Myocyte (in vitro differentiated cells): ENCODE measurements around the gene SSBP3. TPM values are rescaled to one million over a fixed set of nuclear protein-coding genes. Genes with fewer than 3 reads are reported as not detected.

Experiments
- DNase-seq: peaks from one replicate; pipeline ENCODE4 v3.0.0-alpha.2; 2012; ENCODE audit warnings: low read depth
- total RNA-seq: library from RNA; depleted of rRNA; stranded (reverse); fragments of >200 nt; gene quantifications from 2 replicates; pipeline ENCODE4 v1.2.3, GENCODE V29; 2014

Gene SSBP3
- total RNA-seq, 1 donor from 2014 or later: 21.8 TPM

DNA sequence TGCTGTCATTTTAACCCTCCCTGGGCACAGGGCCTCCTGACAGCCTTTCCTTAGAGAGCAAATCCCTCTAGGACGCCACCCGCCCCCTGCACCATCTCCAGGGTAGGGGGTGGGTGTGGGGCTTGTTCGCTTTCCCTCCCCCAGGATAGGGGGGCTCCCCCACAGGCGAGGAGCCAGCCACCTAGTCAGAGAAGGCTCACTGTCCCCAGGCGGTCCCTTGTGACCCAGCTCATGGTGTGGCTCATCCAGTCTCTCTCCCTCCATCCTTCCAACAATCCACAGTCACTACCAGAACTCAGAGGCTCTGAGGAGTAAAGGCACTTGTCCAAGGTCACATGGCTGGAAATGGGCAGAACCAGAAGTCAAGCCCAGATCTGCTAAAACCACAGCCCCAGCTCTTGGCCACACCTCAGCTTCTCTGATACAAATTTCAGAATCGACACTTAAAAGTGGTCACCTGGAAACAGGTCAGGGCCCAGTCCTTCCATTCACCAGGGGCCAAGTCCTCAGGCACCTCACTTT, 116.4 kb downstream of the SSBP3 start:
- DNase-seq: no peak

DNA sequence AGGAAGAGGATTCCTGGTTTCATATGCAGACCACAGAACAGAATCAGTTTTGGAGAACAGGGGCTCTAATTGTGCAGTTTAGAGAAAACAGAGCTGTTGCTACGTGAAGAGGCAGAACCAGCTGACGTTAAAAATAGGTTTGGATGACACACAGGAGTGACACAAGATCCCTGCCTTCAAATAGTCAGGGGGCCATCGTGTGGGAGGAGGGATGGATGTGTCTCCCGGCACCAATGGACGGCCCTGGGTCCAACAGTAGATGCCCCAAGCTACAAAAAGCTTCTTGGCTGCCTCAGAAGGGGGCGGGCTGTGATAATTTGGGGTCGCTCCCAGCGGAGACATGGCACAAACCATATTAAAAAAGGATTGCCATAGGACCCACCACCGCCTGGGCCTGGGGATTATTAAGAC, 118.4 kb downstream of the SSBP3 start:
- DNase-seq: peak; percentile 75

DNA sequence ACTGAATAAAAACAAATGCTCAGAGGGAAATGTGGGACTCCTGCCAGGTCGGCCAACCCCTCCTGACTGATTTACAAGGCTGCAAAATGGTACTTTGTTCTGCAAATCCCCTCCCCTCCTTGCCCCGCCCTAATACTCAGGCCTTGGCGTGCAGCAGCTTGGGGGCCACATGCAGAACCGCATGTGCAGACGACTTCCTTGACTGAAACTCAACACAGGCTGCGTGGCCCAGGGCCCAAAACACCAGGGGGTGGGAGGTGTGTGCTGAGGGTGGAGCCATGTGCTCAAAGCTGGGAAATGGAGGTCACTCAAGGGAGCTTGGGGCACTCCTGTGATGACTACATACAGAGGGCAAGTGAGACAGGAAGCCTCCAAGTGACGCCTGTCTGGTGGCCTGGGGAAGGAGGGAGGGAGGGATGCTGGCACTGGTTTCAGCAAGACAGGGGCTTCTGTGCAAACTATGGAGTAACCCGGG, 119.0 kb downstream of the SSBP3 start:
- DNase-seq: peak; percentile 75

DNA sequence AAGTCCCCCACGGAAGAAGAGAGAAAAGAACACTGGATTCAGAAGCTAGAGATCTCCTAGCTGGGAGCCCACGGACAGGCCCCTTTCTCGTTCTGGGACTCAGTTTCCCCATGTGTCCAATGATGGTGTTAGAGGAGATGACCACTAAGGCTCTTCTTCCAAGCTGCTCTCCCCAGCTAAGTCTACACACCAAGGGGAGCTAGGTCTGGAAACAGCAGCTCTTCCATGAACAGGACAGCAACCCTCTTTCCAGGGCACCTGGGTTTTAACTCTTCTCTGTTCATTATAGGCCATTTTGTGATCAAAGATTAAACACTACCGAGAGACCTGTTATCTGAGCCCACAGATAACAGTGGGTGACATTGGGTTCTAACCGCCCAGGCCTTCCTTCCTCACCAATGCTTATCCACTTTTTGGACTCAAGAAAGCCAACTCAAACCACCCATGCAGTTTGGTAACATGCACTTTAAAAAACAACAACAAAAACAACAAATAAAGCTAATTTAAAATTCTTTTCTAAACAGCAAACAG, 120.3 kb downstream of the SSBP3 start:
- no peak for DNase-seq

DNA sequence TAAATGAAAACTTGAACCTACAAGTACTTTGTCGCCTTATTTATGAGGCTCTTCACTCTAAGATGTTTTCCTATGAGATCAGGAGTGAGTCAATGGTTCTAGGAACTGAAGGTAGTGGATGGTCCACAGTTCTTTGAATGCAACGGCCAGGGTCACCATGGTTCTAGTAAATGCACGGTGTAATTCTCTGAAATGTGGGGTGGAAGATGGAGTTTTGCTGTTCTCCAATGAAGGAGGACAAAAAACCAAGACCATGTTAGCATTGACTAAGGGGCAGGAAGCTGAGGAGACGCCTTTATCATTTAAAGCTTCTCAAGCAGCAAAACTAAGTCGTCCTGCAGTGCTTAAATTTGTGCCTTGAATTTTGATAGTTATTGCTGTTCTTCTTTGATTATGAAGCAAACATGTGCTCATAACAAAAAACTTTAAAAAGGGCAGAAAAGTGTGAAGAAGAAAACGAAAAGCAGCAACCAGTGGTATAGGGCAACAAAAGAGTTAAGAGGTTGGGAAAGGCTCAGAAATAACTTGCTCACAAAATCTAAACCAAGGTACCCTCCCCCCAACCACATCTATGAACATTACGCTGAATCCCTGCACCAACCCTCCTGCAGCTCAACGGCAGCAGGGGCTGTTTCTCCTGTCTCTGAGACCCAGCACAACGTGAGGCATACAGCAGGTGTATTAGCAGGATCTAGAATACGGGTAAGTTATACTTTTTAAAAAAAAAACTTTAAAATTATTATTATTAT, 121.2 kb downstream of the SSBP3 start:
- DNase-seq: no peak

DNA sequence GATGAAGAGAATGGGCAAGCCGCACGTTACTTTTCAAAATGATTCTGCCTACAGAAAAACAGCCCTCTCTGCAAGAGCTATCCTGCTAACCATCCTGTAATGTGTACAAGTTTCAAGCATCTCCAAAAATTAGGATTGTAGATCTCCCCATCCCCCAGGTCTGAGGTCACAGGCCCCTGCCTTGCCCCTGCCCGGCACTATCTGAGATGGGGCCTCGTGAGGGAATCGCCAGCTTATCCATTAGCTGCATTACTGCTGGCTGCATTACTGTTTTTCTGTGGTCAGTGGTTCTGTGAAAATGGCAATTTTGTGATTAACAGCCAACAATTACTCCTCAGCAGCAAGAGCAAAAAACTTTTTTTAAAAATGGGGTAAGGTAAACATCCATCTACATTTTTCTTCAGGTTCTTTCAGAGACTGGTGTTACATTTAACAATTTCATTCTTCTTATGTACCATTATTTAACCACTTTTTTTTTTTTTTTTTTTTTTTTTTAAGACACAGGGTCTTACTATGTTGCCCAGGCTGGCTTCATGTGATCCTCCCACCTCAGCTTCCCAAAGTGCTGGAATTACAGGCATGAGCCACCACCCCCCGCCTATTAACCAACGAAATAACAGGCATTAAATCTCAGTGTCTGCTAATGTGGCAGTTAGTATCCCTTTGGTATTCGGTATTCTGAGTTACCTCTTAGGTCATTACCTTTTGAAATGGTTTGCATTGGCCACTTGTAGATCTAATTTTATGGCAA, 122.4 kb downstream of the SSBP3 start:
- DNase-seq: no peak

DNA sequence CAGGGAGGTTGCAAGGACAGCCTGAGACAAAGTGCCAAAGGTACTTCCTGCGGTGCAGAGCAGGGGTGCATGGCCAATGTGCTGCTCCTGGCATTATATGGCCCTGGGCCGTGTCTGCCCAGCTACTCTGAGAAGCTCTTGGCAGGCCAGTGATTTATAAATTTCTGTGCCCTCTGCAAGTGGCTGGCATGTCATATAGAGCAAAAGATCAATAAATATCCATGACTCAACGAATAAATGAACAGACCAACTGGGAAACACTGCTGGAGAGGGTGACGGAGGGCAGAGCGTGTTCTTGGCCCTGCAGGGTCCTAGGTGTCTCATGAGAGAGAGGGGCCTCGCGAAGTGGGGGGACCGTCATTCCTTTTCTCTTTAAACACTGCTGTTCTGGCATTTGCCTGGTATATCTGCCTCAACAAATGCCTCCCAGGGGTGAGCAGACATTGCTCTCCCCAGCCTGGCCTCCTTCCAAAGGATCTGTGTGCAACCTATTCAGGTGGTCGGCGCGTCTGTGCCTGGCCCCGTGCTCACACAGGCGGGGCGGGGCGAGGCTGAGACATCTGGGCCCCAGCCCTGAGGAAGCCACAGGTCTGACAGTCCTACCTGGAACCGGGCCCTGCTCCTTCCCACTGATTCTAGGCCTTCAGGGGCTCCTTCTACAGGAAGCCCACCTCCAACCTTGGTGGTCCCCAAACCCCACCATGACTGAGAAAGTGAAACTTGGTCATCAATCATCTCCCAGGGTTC, 123.9 kb downstream of the SSBP3 start:
- no peak for DNase-seq

DNA sequence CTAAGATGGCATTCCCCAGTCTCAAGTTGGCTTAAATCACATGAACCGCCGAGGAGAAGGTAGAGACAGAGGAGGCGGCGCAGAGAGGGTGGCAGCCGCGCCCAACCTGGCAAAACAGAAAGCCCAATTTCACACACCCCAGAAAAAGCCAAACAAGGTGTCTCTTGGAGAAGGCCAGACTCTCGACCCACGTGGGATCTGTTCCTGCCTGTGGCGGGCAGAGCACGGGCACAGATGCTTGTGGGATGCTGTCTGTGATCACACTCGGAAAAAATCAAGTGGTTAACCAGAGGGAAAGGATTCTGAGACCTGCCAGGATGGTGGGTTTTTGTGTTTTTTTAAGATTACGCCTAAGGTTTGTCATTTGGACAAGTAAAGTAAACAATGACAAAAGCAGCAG, 125.5 kb downstream of the SSBP3 start:
- DNase-seq: peak; percentile 91

DNA sequence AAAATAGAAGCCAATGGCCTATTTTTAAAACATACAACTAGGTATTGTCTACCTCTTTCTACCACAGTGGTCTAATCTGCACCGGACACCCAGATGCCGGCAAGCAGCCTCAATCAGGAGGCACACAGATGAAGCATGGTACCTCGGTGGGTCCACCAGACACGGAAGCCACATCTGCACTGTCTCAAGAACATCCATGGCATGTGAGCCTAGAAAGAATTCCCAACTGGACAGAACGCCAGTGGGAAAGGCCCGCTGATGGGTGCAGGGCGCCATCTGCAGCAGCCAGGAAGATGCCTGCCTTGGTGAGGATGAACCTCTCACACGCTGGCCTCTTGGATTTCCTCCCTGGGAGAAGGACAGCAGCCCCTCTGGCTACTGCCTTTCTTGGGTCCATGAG, 126.7 kb downstream of the SSBP3 start:
- no peak for DNase-seq

DNA sequence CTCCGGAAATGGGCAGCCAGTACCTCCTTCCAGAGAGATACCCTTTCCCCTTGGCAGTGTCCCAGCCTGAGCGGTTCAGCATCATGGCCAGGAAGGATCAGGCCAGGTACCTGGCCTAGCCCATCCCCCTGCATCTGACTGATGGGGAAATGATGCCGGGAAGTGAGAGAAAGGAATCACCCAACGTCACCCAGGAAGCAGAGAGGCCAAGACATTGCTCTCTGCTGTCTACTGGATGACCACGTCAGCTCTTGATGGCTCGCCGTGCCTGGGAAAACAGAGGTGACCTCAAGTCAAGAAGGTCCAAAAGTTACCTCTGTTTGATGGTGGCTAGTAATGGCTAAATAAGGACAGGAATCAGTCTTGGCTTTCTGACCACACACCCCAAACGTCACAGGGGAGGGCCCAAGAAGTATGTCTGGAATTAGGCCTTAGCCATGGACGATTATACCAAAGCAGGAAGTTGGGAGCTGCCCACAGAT, 127.2 kb downstream of the SSBP3 start:
- peak; percentile 92 for DNase-seq

DNA sequence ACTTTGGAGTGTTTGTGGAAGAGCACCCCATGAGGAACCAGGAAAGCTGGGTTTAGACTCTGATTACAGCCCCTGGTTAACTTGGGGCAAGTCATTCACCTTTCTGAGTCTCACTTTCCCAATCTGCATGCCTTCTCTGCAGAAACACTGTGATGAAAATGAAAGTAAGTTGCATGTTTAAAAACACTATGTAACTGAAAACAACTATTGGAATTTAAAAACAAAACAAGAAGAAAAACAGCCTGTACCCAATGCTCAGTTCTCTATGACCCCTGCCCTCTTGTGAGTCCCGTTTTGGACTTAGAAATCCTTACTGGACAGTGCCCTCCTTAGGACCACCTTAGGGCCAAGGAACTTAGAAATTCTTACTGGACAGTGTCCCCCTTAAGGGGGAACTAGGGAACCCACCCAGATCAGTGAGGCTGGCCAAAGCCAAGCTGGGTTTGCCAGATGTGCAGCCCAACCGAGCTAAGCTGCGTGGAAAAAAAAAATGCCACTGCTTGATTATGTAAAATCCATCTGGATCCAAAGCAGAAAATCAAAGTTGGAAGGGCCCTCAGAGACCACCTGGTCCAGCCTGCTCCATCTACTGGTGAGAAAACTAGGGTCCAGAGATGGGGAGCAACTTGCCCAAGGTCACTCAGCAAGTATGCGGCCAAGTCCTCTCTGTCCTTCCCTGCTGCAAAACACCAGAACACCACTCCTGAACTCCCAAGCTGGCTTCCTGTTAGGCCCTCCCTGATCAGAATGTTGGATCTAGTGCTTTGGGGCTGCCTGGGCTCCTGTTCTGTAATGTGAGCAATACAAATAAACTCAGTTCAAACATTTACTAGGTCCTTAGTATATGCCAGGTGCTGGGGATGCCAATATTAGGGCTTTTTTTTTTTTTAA, 128.5 kb downstream of the SSBP3 start:
- no peak for DNase-seq

DNA sequence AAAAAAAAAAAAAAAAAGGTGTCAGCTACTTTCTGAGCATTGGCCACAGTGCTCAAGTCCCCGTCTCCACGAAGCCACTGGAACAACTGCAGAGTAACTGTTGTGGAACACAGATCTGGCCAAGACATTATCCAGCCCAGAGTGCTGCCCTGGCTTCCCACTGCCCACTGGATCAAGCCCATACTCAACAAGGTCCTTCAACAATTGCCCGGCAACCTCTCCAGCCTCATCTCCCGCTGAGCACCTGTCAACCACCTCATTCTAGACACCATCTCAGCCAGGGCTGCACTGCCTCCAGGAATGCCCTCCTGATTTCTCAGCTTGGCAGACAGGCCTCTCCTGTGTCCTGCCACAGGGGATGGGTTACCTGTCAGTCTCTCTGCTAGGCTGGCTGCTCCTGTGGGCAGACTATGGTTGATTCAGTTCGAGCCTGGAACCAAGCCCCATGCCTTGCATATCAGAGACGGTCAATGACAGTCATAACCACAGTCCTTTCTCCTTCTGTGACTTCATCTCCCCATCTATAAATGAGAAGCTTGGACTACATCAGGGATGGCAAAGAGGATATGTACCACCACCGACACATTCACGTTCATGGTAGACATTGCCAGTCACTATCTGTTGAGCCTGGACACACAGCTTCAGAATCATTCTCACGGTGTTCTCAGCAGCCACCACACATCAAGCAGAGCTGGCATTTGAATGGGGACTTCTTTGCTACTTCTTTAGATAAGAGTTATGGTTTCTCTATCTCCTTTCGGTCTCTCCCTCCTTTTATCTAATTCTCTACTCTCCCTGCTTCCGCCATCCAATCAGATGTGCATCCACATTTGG, 129.4 kb downstream of the SSBP3 start:
- peak; percentile 60 for DNase-seq

DNA sequence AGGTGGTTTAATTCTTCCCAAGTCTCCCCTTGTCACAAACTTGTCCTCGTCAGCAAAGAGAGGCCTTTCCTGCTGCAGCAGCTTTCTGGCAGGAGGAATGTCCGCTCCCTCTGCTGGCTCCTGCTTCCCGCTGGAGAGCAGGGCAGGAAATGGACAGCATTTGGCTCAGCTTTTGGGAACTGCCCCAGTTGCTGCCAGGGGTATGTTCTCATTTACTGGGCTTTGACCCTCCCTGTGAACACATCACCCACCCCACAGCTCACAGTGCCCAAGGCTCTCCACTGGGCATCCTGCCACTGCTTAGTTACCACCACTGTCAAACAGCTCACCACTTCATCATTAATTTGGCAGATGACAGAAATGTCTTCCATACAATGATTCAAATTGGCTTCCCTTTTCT, 130.8 kb downstream of the SSBP3 start:
- DNase-seq: peak; percentile 57

DNA sequence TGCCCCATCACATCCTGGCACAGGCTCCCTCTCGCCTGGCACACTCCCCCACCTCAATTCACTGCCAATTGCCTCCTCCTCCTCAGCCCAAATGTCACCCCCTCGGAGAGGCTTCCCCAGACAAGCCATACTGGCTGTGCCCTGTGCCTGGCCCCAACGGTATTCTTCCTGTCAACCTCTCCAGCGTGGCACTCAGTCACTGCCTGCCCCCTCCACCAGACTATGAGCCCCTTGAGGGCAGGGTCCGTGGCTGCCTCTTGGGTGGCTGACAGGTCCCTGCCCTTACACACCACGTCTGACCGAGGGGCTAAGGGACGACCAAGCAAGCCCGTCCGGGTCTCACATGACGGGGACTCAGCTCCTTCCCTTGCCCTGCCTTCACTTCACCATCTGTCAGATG, 131.3 kb downstream of the SSBP3 start:
- no peak for DNase-seq

DNA sequence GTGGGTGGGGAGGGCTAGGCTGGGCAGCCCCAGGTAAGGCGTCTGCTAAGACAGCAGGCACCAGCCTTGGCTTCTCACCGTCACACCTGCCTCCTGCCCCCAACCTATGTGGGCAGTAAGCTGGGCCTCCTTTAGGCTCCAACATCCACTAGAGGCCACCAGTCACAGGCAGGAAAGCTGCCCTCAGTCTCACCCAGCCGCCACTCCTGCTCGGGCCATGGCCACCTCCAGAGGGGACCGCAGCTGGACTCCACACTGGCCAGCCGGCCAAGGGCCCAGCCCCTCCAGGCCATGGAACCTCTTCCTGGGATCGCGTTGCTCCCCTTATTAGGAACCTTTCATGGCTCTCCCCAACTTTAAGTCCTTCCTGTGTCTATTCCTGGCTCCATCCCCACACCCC, 131.7 kb downstream of the SSBP3 start:
- no peak for DNase-seq

DNA sequence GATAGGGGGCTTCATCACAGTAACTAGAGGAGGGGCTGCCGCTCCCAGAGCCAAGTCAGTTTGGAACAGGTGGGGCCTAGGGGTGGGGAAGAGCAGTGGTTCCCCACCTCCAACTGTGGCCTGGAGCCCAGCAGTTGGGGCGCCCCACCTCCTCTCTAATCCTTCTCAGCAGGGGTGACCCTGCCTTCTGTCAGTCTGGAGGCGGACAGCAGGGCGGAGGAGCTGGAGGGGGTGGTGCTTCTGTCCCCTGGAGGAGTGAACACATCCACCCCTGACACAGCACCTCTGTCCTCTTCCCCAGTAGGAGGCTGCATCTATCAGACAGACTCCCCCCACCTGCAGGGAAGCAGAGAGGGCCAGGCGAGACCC, 132.4 kb downstream of the SSBP3 start:
- peak; percentile 79 for DNase-seq

DNA sequence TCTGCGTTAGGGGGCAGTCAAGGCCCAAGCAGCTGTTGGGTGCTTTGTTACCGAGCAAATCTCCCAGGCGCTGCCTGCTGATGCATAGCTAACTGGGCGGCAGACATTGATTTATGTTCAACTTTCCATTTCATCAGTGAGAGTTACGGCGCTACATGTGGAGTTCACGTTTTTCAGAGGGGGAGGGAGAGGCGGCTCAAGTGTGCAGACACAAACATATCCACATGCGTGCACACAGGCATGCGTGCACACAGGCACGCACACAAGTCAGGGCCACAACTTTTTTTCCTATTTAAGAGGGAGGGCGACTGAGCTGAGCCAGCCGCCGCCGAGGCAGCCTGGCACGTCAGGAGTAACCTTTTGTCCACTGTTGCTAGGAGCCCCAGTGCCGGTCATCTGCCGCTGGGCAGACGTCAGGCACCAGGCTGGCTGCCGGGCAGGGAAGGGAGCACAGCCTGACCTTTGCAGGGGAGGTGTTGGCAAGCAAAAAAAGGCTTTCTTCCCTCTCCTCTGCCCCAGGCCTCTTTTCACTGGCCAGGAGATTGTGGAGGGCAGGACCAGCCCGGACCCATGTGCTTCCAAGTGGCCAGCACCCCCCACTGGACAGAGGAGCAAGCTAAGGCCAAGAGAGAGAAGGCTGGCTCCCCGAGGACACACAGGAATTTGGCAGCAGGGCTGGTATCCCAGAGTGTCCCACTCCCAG, 133.0 kb downstream of the SSBP3 start:
- peak; percentile 87 for DNase-seq

DNA sequence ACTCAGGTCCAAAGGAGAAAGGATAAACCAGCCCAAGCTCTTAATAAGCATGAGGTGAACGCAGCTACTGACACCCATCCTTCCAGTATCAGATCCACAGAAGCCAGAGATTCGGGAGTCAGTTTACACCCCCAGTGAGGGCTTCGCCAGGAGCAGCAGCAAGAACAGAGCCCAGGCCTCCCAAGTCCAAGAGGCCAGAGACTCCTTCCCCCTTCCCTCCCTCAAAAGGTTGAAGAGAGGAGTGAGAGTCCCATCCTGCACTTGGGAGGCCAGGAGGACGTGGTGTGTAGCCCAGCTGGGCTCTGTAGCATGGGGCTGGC, 133.5 kb downstream of the SSBP3 start:
- DNase-seq: no peak

DNA sequence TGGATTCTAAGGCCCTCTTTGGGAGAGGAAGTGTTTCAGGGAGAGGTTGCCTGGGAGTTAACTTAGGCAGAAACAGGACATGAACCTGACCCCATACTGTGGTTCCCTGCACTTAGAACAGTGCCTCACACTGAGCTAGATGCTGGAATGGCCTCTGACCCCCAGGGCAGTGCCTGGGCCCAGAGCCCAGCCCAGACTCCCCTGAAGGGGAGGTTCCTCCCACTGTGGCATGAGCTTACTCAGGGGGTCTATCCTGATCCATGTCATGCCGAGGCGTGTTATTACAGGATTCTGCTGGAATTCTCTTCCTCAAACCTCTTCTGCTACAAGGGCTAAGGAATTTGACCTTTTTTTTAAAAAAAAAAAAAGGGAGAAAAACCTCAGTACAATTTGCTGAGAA, 134.1 kb downstream of the SSBP3 start:
- DNase-seq: no peak
